GM19324 (cell line): ENCODE data around the gene TRPM5.

Experiments used
- ATAC-seq: cut with Tn5 transposase; IDR thresholded peaks from one replicate; pipeline ENCODE4 v1.9.1; 2021; ENCODE audit warnings: mild to moderate bottlenecking, moderate library complexity; ENCODE audit not compliant: unreplicated experiment, low FRiP score

The TRPM5 gene

GRCh38 chr11:2409611-2410468, 34.5 kb downstream of the TRPM5 start:
- ATAC-seq: no peak

- ATAC-seq: no peak
These were observed 35.2 kb downstream of the TRPM5 start for GRCh38 chr11:2409126-2409525.

GRCh38 chr11:2408671-2409070, 35.6 kb downstream of the TRPM5 start:
- ATAC-seq: no peak

- ATAC-seq: no peak
These were observed 37.4 kb downstream of the TRPM5 start for GRCh38 chr11:2406878-2407410.

- no peak for ATAC-seq
These were observed 37.9 kb downstream of the TRPM5 start for GRCh38 chr11:2406451-2406850.

- ATAC-seq: no peak
These were observed 39.5 kb downstream of the TRPM5 start for GRCh38 chr11:2404735-2405196.

GRCh38 chr11:2402890-2403645, 41.2 kb downstream of the TRPM5 start:
- no peak for ATAC-seq

GRCh38 chr11:2402106-2402505, 42.2 kb downstream of the TRPM5 start:
- no peak for ATAC-seq

- ATAC-seq: no peak
These were observed 42.8 kb downstream of the TRPM5 start for GRCh38 chr11:2401436-2401984.

GRCh38 chr11:2400762-2401435, 43.4 kb downstream of the TRPM5 start:
- ATAC-seq: no peak

GRCh38 chr11:2400069-2400761, 44.1 kb downstream of the TRPM5 start, which contains the start of gene TSSC4:
Gene TSSC4 (plus strand): TSS chr11:2400750. CDS start chr11:2402634, 1,884 bp downstream.
- peak; percentile 89 for ATAC-seq

GRCh38 chr11:2399488-2400068, 44.7 kb downstream of the TRPM5 start:
- ATAC-seq: peak; percentile 21

- no peak for ATAC-seq
These were observed 45.5 kb downstream of the TRPM5 start for GRCh38 chr11:2398664-2399355.

- ATAC-seq: no peak
These were observed 47.3 kb downstream of the TRPM5 start for GRCh38 chr11:2397005-2397404.

- no peak for ATAC-seq
These were observed 47.8 kb downstream of the TRPM5 start for GRCh38 chr11:2396471-2396870.

GRCh38 chr11:2395856-2396255, 48.5 kb downstream of the TRPM5 start:
- ATAC-seq: no peak

GRCh38 chr11:2395211-2395730, 49.0 kb downstream of the TRPM5 start:
- no peak for ATAC-seq

- ATAC-seq: no peak
These were observed 49.6 kb downstream of the TRPM5 start for GRCh38 chr11:2394818-2395105.
